ENCODE measurements around the gene OR6C65. TPM values are rescaled to one million over a fixed set of nuclear protein-coding genes. Genes with fewer than 3 reads are reported as not detected.
"Not testable (repeated sequence)": the region's sequence is repeated elsewhere in the genome, so short reads cannot be mapped to it uniquely, and the experiment has no call there.

OR6C65 gene
- total and polyA plus RNA-seq, 2 experiments from 2014 or later, result not detected

DNA sequence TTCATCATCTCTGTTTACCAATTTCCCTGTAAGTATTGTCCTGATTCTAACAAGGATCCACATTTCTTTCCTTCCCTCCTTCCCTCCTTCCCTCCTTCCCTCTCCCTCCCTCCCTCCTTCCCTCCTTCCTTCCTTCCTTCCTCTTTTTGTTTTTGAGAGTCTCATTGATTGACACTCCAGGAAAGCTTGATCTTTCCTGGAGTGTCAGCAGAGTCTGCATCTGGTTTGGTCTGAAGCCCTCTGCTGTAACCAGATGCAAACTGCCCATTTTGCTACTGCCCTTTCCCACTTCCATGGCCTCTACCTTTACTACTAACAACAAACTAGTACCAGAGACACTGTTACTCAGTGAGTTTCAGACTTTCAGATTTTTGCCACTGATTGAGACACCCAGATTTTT, 14.4 kb upstream of the OR6C65 start:
- Histone ChIP-seq H4K20me1 (ENCODE audit: insufficient read depth) (no peaks in the 10 kb centered on the region), H3F3A (ENCODE audit: insufficient read depth) (no peaks in the 10 kb centered on the region), H2AFZ (no peak overlapping the region), H3K27ac (no peak overlapping the region), H3K36me3 (ENCODE audit: low read depth) (no peaks in the 10 kb centered on the region), H3K4me1 (ENCODE audit: insufficient read depth) (no peaks in the 10 kb centered on the region), H3K9me3 (ENCODE audit: low read depth) (peaks cover 3% of the 10 kb centered on the region), H3K4me3 (no peak overlapping the region), H3K27me3 (replicated peaks; ENCODE audit: insufficient read depth) (no peaks in the 10 kb centered on the region), H3K9me2 (ENCODE audit: insufficient read depth) (no peaks in the 10 kb centered on the region), H3K4me2 (ENCODE audit: unreplicated experiment) (no peak overlapping the region), H3K9ac (no peak overlapping the region), H3K79me2 (ENCODE audit: insufficient read depth) (no peaks in the 10 kb centered on the region)
- in situ Hi-C loops (cut with MboI), result no loop called here
- no peak for DNase-seq
- TF ChIP-seq EZH2phosphoT487 (IDR thresholded peaks at IDR 0.05; ENCODE audit: insufficient read depth, low read depth), result no peak

DNA sequence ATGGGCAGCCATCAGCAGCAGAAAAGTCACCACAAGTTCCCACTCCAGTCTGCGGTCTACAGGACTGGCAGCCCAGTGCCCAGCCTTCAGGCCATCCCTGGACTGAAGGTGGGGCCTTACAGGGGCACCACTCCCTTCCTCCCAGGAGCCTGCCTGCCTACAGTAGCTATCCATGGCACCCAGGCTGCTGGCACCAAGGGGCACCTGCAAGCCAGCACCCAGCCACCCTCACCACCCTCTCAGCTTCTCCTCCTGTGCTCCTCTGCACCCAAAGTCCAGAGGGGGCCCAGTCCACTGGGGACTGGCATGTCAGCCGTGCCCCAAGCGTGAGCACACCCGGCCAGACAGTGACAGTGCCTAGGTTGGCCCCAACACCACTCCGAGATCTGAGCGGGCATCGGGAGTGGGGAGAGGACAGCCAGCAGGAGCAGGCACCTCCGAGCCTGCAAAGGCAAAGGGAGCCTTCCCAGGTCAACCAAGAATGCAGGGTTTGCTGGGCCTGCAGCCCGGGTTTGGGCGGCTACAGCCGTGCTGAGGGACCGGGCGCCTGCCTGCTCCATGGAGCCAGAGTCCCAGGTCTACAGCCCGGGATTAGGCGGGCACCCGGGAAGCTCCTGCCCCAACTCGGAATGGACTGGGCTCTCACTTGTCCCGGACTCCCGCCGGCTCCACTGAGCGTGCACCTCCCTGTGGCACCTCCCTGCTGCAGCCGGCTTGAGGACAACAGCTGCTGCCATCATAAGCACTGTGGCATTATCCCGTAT, 8.1 kb upstream of the OR6C65 start:
- Histone ChIP-seq H3K4me2 (ENCODE audit: unreplicated experiment) (no peak overlapping the region), H3K9me3 (ENCODE audit: low read depth) (peaks cover 3% of the 10 kb centered on the region), H3K79me2 (ENCODE audit: insufficient read depth) (no peaks in the 10 kb centered on the region), H3K9ac (no peak overlapping the region), H3F3A (ENCODE audit: insufficient read depth) (no peaks in the 10 kb centered on the region), H3K9me2 (ENCODE audit: insufficient read depth) (no peaks in the 10 kb centered on the region), H3K36me3 (ENCODE audit: low read depth) (no peaks in the 10 kb centered on the region), H3K4me3 (no peak overlapping the region), H2AFZ (no peak overlapping the region), H3K27me3 (replicated peaks; ENCODE audit: insufficient read depth) (no peaks in the 10 kb centered on the region), H4K20me1 (ENCODE audit: insufficient read depth) (no peaks in the 10 kb centered on the region), H3K27ac (no peak overlapping the region), H3K4me1 (ENCODE audit: insufficient read depth) (no peaks in the 10 kb centered on the region)
- TF ChIP-seq EZH2 (IDR thresholded peaks at IDR 0.05; ENCODE audit: insufficient read depth, poor library complexity, severe bottlenecking) (no peak), EZH2phosphoT487 (IDR thresholded peaks at IDR 0.05; ENCODE audit: insufficient read depth, low read depth) (no peak)
- no peak for DNase-seq
- WGBS, 2 experiments (ENCODE audit: low coverage in 1 of 2, low lambda C conversion rate in 2 of 2, missing lambda C conversion rate in 2 of 2), result 37 to 43% methylated on average over 22 to 23 of the region's 23 CpGs
- in situ Hi-C loops (cut with MboI), result no loop called here

- Histone ChIP-seq H3K9me2 (ENCODE audit: insufficient read depth) (no peaks in the 10 kb centered on the region), H3K36me3 (ENCODE audit: low read depth) (no peaks in the 10 kb centered on the region), H2AFZ (no peak overlapping the region), H3F3A (ENCODE audit: insufficient read depth) (no peaks in the 10 kb centered on the region), H3K4me3 (no peak overlapping the region), H3K4me1 (ENCODE audit: insufficient read depth) (no peaks in the 10 kb centered on the region), H3K79me2 (ENCODE audit: insufficient read depth) (no peaks in the 10 kb centered on the region), H3K9me3 (ENCODE audit: low read depth) (no peaks in the 10 kb centered on the region), H3K27me3 (replicated peaks; ENCODE audit: insufficient read depth) (no peaks in the 10 kb centered on the region), H3K27ac (no peak overlapping the region), H3K9ac (no peak overlapping the region), H4K20me1 (ENCODE audit: insufficient read depth) (no peaks in the 10 kb centered on the region), H3K4me2 (ENCODE audit: unreplicated experiment) (no peak overlapping the region)
- DNase-seq, result no peak
- WGBS, 2 experiments (ENCODE audit: low coverage in 1 of 2, low lambda C conversion rate in 2 of 2, missing lambda C conversion rate in 2 of 2), result 0 to 15% methylated on average over 1 of the region's 1 CpG
- in situ Hi-C loops (cut with MboI), result no loop called here
- TF ChIP-seq EZH2phosphoT487 (IDR thresholded peaks at IDR 0.05; ENCODE audit: insufficient read depth, low read depth) (no peak), EZH2 (IDR thresholded peaks at IDR 0.05; ENCODE audit: insufficient read depth, poor library complexity, severe bottlenecking) (no peak)
These were observed 4.0 kb upstream of the OR6C65 start for GRCh38 chr12:55396326-55396725.

- no peak overlapping the region for H3K9ac ChIP-seq
These were observed 7.5 kb downstream of the OR6C65 start for GRCh38 chr12:55407866-55408265.

GRCh38 chr12:55409133-55409532, 8.8 kb downstream of the OR6C65 start:
- H3K4me2 ChIP-seq (ENCODE audit: unreplicated experiment); H2AFZ ChIP-seq; H3K36me3 ChIP-seq (ENCODE audit: low read depth); H3K9me3 ChIP-seq (ENCODE audit: low read depth); H3K27ac ChIP-seq; H3K4me1 ChIP-seq (ENCODE audit: insufficient read depth); H3K27me3 ChIP-seq (replicated peaks; ENCODE audit: insufficient read depth); H3K9ac ChIP-seq; H4K20me1 ChIP-seq (ENCODE audit: insufficient read depth); in situ Hi-C loops (cut with MboI); H3K79me2 ChIP-seq (ENCODE audit: insufficient read depth); H3F3A ChIP-seq (ENCODE audit: insufficient read depth); H3K4me3 ChIP-seq; DNase-seq; H3K9me2 ChIP-seq (ENCODE audit: insufficient read depth): not testable (repeated sequence)
- WGBS, 2 experiments (ENCODE audit: low coverage in 1 of 2, low lambda C conversion rate in 2 of 2, missing lambda C conversion rate in 2 of 2), result 16% methylated on average over 1 of the region's 1 CpG

More at GRCh38 chr12:55407866-55408265, 7.5 kb downstream of the OR6C65 start:
- Histone ChIP-seq H3K4me3 (no peak overlapping the region), H3K36me3 (ENCODE audit: low read depth) (no peaks in the 10 kb centered on the region), H3K9me2 (ENCODE audit: insufficient read depth) (no peaks in the 10 kb centered on the region), H3K27ac (no peak overlapping the region), H3F3A (ENCODE audit: insufficient read depth) (no peaks in the 10 kb centered on the region), H3K4me2 (ENCODE audit: unreplicated experiment) (no peak overlapping the region), H2AFZ (no peak overlapping the region), H4K20me1 (ENCODE audit: insufficient read depth) (no peaks in the 10 kb centered on the region), H3K79me2 (ENCODE audit: insufficient read depth) (no peaks in the 10 kb centered on the region), H3K4me1 (ENCODE audit: insufficient read depth) (no peaks in the 10 kb centered on the region), H3K9me3 (ENCODE audit: low read depth) (peaks cover 3% of the 10 kb centered on the region), H3K27me3 (replicated peaks; ENCODE audit: insufficient read depth) (no peaks in the 10 kb centered on the region)
- in situ Hi-C loops (cut with MboI), result no loop called here
- 10 to 13% methylated on average over 1 of the region's 1 CpG for WGBS, 2 experiments (ENCODE audit: low coverage in 1 of 2, low lambda C conversion rate in 2 of 2, missing lambda C conversion rate in 2 of 2)
- DNase-seq, result no peak
- TF ChIP-seq EZH2 (IDR thresholded peaks at IDR 0.05; ENCODE audit: insufficient read depth, poor library complexity, severe bottlenecking), result no peak
- no peak for TF ChIP-seq EZH2phosphoT487 (IDR thresholded peaks at IDR 0.05; ENCODE audit: insufficient read depth, low read depth)

GRCh38 chr12:55412138-55412537, 11.8 kb downstream of the OR6C65 start:
- DNase-seq; H3F3A ChIP-seq (ENCODE audit: insufficient read depth); H3K4me3 ChIP-seq; in situ Hi-C loops (cut with MboI); H3K4me2 ChIP-seq (ENCODE audit: unreplicated experiment); H3K9me2 ChIP-seq (ENCODE audit: insufficient read depth); H2AFZ ChIP-seq; H3K27me3 ChIP-seq (replicated peaks; ENCODE audit: insufficient read depth); H3K4me1 ChIP-seq (ENCODE audit: insufficient read depth); H3K36me3 ChIP-seq (ENCODE audit: low read depth); H3K9ac ChIP-seq; H3K79me2 ChIP-seq (ENCODE audit: insufficient read depth); H4K20me1 ChIP-seq (ENCODE audit: insufficient read depth); H3K27ac ChIP-seq; H3K9me3 ChIP-seq (ENCODE audit: low read depth): not testable (repeated sequence)
- WGBS, 2 experiments (ENCODE audit: low coverage in 1 of 2, low lambda C conversion rate in 2 of 2, missing lambda C conversion rate in 2 of 2), result 71 to 73% methylated on average over 15 of the region's 15 CpGs
